ENCODE results near the gene TCF7L1. TPM values are rescaled to one million over a fixed set of nuclear protein-coding genes. Genes with fewer than 3 reads are reported as not detected.
A peak's percentile ranks its signal among the peaks of the same experiment; 100 is the strongest.

The TCF7L1 gene
- total RNA-seq, 4 donors from 2014 or later: 0.75 to 2.9 (median 1.1) TPM

GRCh38 chr2:85215448-85216401 is 82.5 kb downstream of the TCF7L1 start:
- peak; percentile 12 for DNase-seq
- no peak for TF ChIP-seq EP300 (IDR thresholded peaks at IDR 0.05; ENCODE audit: low read depth)
- TF ChIP-seq POLR2A (IDR thresholded peaks at IDR 0.05): no peak
- no peak for TF ChIP-seq CTCF (IDR thresholded peaks at IDR 0.05)
- no peak for TF ChIP-seq POLR2AphosphoS5 (IDR thresholded peaks at IDR 0.05)
- Histone ChIP-seq H3K4me3 (no peak overlapping the region), H3K4me1 (peaks cover 0 to 17% (median 2%) of the 10 kb centered on the region in 4 donors), H3K27me3 (no peaks in the 10 kb centered on the region), H3K9me3 (no peaks in the 10 kb centered on the region), H3K36me3 (no peaks in the 10 kb centered on the region), H3K27ac (peak overlapping the region; percentile 35 to 53 (median 52))
- in situ Hi-C loops (cut with MboI; ENCODE audit: low pct_ligation_motif_present in 1 of 4, low pct_unique_long_range_greater_than_20kb in 1 of 4, low sequenced_read_pairs in 3 of 4): no loop called here
- intact Hi-C loops (cut with DNase I; ENCODE audit: low total_unique reads): no loop called here
- 40 to 52% methylated on average over 1 to 18 of the region's 18 CpGs for WGBS, 2 donors (ENCODE audit: low coverage in 1 of 2)

GRCh38 chr2:85216927-85217326 is 83.7 kb downstream of the TCF7L1 start:
- intact Hi-C loops (cut with DNase I; ENCODE audit: low total_unique reads): no loop called here
- DNase-seq: no peak
- Histone ChIP-seq H3K27ac (peak overlapping the region in 1 of 4 donors; percentile 53), H3K9me3 (no peaks in the 10 kb centered on the region), H3K36me3 (no peaks in the 10 kb centered on the region), H3K4me3 (no peak overlapping the region), H3K27me3 (no peaks in the 10 kb centered on the region), H3K4me1 (peaks cover 0 to 17% (median 2%) of the 10 kb centered on the region in 4 donors)
- in situ Hi-C loops (cut with MboI; ENCODE audit: low pct_ligation_motif_present in 1 of 4, low pct_unique_long_range_greater_than_20kb in 1 of 4, low sequenced_read_pairs in 3 of 4): no loop called here
- TF ChIP-seq EP300 (IDR thresholded peaks at IDR 0.05; ENCODE audit: low read depth) (no peak), POLR2A (IDR thresholded peaks at IDR 0.05) (no peak), CTCF (IDR thresholded peaks at IDR 0.05) (no peak), POLR2AphosphoS5 (IDR thresholded peaks at IDR 0.05) (no peak)
- WGBS, 2 donors (ENCODE audit: low coverage in 1 of 2): 56 to 62% methylated on average over 4 of the region's 4 CpGs

- H3K27ac ChIP-seq: no peak overlapping the region
- H3K4me3 ChIP-seq: no peak overlapping the region
- H3K36me3 ChIP-seq: no peaks in the 10 kb centered on the region
- no peaks in the 10 kb centered on the region for H3K9me3 ChIP-seq
- in situ Hi-C loops (cut with MboI; ENCODE audit: low pct_ligation_motif_present in 1 of 4, low pct_unique_long_range_greater_than_20kb in 1 of 4, low sequenced_read_pairs in 3 of 4) (no loop called here), intact Hi-C loops (cut with DNase I; ENCODE audit: low total_unique reads) (no loop called here)
- DNase-seq: peak; percentile 11
- TF ChIP-seq POLR2AphosphoS5 (IDR thresholded peaks at IDR 0.05) (no peak), CTCF (IDR thresholded peaks at IDR 0.05) (no peak), EP300 (IDR thresholded peaks at IDR 0.05; ENCODE audit: low read depth) (no peak), POLR2A (IDR thresholded peaks at IDR 0.05) (no peak)
- 68 to 74% methylated on average over 4 to 8 of the region's 8 CpGs for WGBS, 2 donors (ENCODE audit: low coverage in 1 of 2)
- peaks cover 0 to 7% (median 0%) of the 10 kb centered on the region in 4 donors for H3K4me1 ChIP-seq
- no peaks in the 10 kb centered on the region for H3K27me3 ChIP-seq
These were observed 88.0 kb downstream of the TCF7L1 start for GRCh38 chr2:85221067-85221691.

- Histone ChIP-seq H3K4me1 (peaks cover 0 to 3% (median 0%) of the 10 kb centered on the region in 4 donors), H3K9me3 (no peaks in the 10 kb centered on the region), H3K4me3 (no peak overlapping the region), H3K27ac (no peak overlapping the region), H3K27me3 (no peaks in the 10 kb centered on the region), H3K36me3 (no peaks in the 10 kb centered on the region)
- TF ChIP-seq POLR2A (IDR thresholded peaks at IDR 0.05) (no peak), POLR2AphosphoS5 (IDR thresholded peaks at IDR 0.05) (no peak), EP300 (IDR thresholded peaks at IDR 0.05; ENCODE audit: low read depth) (no peak), CTCF (IDR thresholded peaks at IDR 0.05) (no peak)
- no peak for DNase-seq
- in situ Hi-C loops (cut with MboI; ENCODE audit: low pct_ligation_motif_present in 1 of 4, low pct_unique_long_range_greater_than_20kb in 1 of 4, low sequenced_read_pairs in 3 of 4) (no loop called here), intact Hi-C loops (cut with DNase I; ENCODE audit: low total_unique reads) (no loop called here)
- WGBS, 2 donors (ENCODE audit: low coverage in 1 of 2): 25 to 47% methylated on average over 3 of the region's 3 CpGs
These were observed 89.6 kb downstream of the TCF7L1 start for GRCh38 chr2:85222792-85223191.
